NCI-H187 (cell line): ENCODE results near the gene GRIP2.
"Not testable (repeated sequence)": the region's sequence is repeated elsewhere in the genome, so short reads cannot be mapped to it uniquely, and the experiment has no call there.

Experiments used
- DNase-seq, 2 experiments: peaks; one replicate each; lab custom pipeline; 2025; lab: John Stamatoyannopoulos, UW

The GRIP2 gene

GRCh38 chr3:14520967-14521366, 19.2 kb downstream of the GRIP2 start:
- no peak for DNase-seq

DNA sequence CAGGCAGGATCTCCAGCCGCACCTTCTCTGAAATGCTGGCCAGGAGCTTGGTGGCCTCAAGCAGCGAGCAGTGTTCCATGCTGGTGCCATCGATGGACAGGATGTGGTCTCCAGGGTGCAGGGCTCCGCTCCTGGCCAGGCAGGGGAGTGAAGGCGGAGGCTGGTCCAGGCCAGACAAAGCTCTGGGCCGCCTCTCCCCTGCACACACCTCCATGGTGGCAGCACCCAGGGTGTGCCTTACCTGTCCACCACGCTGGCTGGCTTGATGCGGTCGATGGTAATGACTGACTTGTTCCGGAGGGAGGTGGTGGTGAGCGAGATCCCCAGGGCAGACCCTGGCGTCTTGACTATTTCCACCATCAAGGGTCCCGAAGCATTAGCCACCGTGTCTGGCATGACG, 20.0 kb downstream of the GRIP2 start:
- DNase-seq, result no peak

- DNase-seq, result no peak
These were observed 20.7 kb downstream of the GRIP2 start for GRCh38 chr3:14519406-14519805.

DNA sequence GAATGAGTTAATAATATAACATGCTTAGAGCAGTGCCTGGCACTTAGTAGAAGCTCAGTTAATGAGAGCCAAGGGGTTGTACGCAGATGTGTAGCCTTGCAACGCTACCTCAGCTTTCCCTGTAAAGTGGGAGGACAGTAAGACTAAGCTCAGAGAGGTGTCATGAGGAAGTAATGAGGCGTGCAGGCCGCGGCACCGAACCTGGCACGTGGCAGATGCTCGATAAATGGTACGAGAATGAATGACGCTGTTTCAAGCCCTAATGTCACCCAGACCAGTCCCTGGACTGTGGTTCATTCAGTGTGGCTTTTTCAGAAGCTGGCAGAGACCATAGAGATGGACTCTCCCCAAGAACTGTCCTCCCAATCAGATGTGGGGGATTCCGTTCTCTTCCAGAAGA, 21.2 kb downstream of the GRIP2 start:
- DNase-seq, result no peak

- DNase-seq, result no peak
These were observed 21.7 kb downstream of the GRIP2 start for GRCh38 chr3:14518432-14518802.

GRCh38 chr3:14517601-14518431, 22.3 kb downstream of the GRIP2 start:
- no peak for DNase-seq

GRCh38 chr3:14516738-14517345, 23.3 kb downstream of the GRIP2 start:
- no peak for DNase-seq

GRCh38 chr3:14515526-14515925, 24.6 kb downstream of the GRIP2 start:
- DNase-seq, result not testable (repeated sequence)

DNA sequence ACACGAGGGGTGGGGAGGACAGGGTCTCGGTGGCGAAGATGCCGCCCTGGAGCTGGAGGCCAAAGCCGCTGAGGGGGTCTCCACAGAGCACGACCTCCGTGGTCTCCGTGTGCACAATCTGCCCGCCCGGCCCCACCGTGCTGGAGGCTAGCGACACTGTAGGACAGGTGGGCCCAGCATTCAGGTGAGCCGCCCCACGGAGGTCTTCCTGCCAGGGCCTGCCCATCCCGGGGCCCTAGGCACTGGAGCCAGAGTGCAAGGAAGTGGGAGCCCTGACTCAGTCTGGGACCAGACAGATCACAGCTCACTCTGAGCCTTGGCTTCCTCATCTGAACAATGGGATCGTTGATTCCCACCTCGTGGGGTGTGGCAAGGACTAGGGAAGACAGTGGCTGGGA, 25.8 kb downstream of the GRIP2 start:
- DNase-seq, result no peak

DNA sequence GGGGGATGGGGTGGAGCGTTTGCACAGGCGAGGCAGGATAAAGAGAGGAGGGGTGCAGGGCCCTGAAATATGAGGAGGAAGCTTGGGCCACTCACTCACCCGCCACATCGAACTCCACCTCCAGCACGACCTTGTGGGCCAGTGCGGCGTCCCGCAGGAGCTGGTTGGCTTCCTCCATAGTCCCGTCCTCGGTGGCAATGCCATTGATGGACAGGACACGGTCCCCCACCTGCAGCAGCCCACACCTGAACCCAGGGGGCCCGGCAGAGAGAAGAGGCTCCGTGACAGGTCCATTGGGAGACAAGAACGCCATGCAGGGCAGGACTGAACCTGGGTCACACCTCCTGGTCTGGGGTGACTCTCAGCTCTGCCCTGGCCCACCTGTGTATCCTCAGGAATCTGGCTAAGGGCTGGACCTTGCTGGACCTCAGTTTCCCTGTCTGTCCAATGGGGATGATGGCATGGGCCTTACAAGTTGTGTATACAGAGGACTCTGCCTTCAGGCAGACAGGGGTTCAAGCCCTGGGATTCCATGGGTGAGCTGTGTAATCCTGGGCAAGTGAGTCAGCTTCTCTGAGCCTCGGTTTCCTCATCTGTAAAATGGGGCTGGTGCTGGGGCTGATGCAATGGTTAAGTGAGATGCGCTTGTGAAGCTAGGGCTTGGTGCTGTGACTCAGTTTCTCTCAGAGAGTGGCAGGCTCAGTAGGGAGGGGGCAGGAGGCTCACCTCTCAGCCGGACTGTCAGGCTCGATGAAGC, 26.4 kb downstream of the GRIP2 start:
- DNase-seq, result no peak

- no peak for DNase-seq
These were observed 27.2 kb downstream of the GRIP2 start for GRCh38 chr3:14512942-14513327.

DNA sequence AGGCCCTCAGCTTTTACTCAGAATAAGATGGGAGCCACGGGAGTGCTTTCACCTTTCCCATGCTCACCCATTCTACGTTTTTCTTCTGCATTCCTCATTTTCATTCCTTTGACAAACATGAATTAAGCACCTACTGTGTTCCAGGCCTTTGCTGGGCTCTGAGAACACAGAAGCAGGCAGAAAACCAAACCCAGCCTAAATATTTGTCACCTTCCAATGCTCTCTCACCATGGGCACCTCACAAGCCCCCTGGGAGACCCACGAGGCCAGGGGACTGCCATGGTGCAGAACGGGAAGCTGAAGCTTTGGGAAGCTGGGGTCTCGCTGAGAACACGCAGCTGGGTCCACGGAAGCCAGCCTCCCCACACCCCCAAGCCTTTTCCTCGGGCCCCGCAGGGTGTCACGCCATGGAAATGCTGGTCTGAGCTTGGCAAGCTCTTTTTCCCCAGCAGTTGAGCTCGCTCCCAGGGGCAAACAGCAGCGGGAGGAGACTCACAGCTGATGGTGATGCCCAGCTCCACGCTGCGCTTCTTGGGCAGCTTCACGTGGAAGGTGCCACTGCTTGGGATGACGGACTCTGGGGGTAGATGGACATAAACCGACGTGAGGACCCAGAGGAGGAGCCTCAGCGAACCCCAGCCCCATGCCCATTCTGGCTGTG, 27.7 kb downstream of the GRIP2 start:
- no peak for DNase-seq

GRCh38 chr3:14511623-14512280, 28.4 kb downstream of the GRIP2 start:
- no peak for DNase-seq

- DNase-seq, result no peak
These were observed 29.1 kb downstream of the GRIP2 start for GRCh38 chr3:14510838-14511622.

- no peak for DNase-seq
These were observed 30.4 kb downstream of the GRIP2 start for GRCh38 chr3:14509796-14510100.

DNA sequence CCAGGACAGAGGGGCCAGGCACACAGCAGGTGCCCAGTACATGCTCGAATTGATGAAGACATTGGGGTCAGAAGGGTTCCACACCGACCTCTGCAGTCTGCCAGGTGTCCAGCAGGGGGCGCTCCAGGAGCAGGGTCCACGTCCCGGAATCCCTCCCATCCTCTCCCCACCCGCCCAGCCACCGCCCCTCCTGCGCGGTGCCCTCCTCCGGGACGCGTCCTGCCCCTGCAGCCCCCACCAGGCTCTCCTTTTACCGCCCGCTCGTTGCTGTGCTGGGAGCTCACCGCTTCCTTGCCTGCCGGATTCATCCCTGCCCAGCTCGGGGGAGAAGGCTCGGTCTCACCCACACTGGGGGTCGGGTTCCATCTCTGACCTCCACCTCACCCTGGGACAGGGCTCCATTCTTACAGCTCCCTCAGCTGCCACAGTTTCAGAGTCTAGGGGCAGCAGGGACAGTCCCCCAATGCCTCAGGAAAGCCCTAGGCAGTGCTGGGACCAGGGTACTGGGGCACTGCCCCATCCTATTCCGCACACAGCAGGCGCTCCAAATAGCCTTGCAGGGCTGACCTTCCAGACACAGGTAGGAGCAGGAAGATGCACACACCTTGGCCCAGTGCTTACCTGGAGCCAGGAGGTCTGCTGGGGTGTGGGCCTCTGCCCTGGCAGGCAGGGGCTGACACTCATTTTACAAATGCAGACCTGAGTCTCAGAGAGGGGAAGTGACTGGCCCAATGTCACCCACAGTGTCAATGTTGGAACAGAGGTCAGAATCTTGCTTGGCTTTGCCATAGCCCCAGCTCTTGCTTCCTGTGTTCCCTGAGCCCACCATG, 31.0 kb downstream of the GRIP2 start:
- DNase-seq, result no peak

- no peak for DNase-seq
These were observed 31.7 kb downstream of the GRIP2 start for GRCh38 chr3:14508505-14508819.

- no peak for DNase-seq
These were observed 32.2 kb downstream of the GRIP2 start for GRCh38 chr3:14507757-14508504.

DNA sequence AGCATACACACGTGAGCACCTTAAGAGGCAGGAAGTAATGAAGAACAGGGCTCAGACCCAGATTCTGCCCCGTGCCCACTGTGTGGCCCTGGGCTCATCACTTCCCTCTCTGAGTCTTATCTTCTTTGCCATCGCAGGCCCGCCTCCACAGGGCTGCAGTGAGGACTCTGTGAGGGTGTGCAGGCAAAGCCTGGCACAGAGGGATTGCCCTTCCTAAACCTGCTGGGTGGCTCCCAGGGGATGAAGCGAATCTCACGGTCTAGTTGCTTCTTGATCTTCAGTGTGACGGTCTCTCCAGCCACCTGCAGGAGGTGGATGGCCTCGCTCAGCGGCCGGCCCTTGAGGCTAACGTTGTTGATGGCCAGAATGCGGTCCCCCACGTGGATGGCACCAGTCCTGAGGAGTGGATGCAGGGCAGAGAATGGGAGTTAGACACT, 32.8 kb downstream of the GRIP2 start:
- no peak for DNase-seq
